Measurements from ENCODE around the gene HDGFL2. TPM values are rescaled to one million over a fixed set of nuclear protein-coding genes. Genes with fewer than 3 reads are reported as not detected.

The HDGFL2 gene
- total RNA-seq, 1 donor from 2014 or later: 41.8 TPM

Other genes starting within 250 kb of the HDGFL2 start
- gene EBI3, start 242.8 kb upstream of the HDGFL2 start, total RNA-seq: 0.26 and 1.5 TPM in 2 replicates
- gene YJU2, start 225.2 kb upstream of the HDGFL2 start, total RNA-seq: 15.3 and 17.4 TPM in 2 replicates
- not detected in 2 replicates for gene SHD, start 193.0 kb upstream of the HDGFL2 start, total RNA-seq
- not detected in 2 replicates for gene TMIGD2, start 169.9 kb upstream of the HDGFL2 start, total RNA-seq
- gene FSD1, start 167.7 kb upstream of the HDGFL2 start, total RNA-seq: 6.3 and 7.4 TPM in 2 replicates
- 28.5 and 38.2 TPM in 2 replicates for gene STAP2, start 133.5 kb upstream of the HDGFL2 start, total RNA-seq
- gene MPND, start 128.7 kb upstream of the HDGFL2 start, total RNA-seq: 5.8 and 8.7 TPM in 2 replicates
- 50.6 and 85.3 TPM in 2 replicates for gene SH3GL1, start 71.8 kb upstream of the HDGFL2 start, total RNA-seq
- 8.7 and 11.6 TPM in 2 replicates for gene CHAF1A, start 69.7 kb upstream of the HDGFL2 start, total RNA-seq
- gene UBXN6, start 14.5 kb upstream of the HDGFL2 start, total RNA-seq: 81.3 and 101 TPM in 2 replicates
- gene PLIN4, start 46.2 kb downstream of the HDGFL2 start, total RNA-seq: 0.64 and 1.4 TPM in 2 replicates
- 3.5 and 11.1 TPM in 2 replicates for gene PLIN5, start 62.9 kb downstream of the HDGFL2 start, total RNA-seq
- gene LRG1, start 67.7 kb downstream of the HDGFL2 start, total RNA-seq: 0.90 and 2.1 TPM in 2 replicates
- 47.2 and 69.4 TPM in 2 replicates for gene SEMA6B, start 87.4 kb downstream of the HDGFL2 start, total RNA-seq
- gene TNFAIP8L1, start 167.2 kb downstream of the HDGFL2 start, total RNA-seq: 68.8 and 83.8 TPM in 2 replicates
- 148 and 176 TPM in 2 replicates for gene MYDGF, start 198.0 kb downstream of the HDGFL2 start, total RNA-seq

All from dermis microvascular lymphatic vessel endothelial cell (primary cell).